ENCODE measurements around the gene ACOT7. TPM values are rescaled to one million over a fixed set of nuclear protein-coding genes. Genes with fewer than 3 reads are reported as not detected.
A peak's percentile ranks its signal among the peaks of the same experiment; 100 is the strongest.

Gene ACOT7
- total RNA-seq, 1 experiment from 2014 or later, result 70.2 TPM

GRCh38 chr1:6303397-6304012 is 90.1 kb downstream of the ACOT7 start:
- POLR2A ChIA-PET (ENCODE audit: unreplicated experiment), result no interaction called here
- H3K9me3 ChIP-seq (ENCODE audit: insufficient read depth, low read depth), result no peaks in the 10 kb centered on the region
- no TSS peak for BruUV-seq (replicated peaks)
- no peaks in the 10 kb centered on the region for H3K9me2 ChIP-seq (ENCODE audit: insufficient read depth)
- intact Hi-C loops (cut with micrococcal nuclease; ENCODE audit: unreplicated experiment), result loop anchor here (5.0 kb wide), 1 partner anchor 41 kb away; the partner anchor contains the start of gene GPR153
- peaks cover 20% of the 10 kb centered on the region for H3K4me1 ChIP-seq (replicated peaks; ENCODE audit: insufficient read depth)
- no peak for DNase-seq
- no peak overlapping the region for H3K27ac ChIP-seq
- CTCF ChIA-PET, result no interaction called here
- TF ChIP-seq CTCF (conservative IDR thresholded peaks at IDR 0.05), result no peak
- no peaks in the 10 kb centered on the region for H3K36me3 ChIP-seq (ENCODE audit: low read depth)
- H3K27me3 ChIP-seq (ENCODE audit: insufficient read depth, low read depth), result no peaks in the 10 kb centered on the region
- H2AFZ ChIP-seq, result no peak overlapping the region
- H3F3A ChIP-seq (ENCODE audit: insufficient read depth, low read depth), result peaks cover 6% of the 10 kb centered on the region; the same call in 1 of the 2 replicates
- H3K4me3 ChIP-seq, result no peak overlapping the region
- no peaks in the 10 kb centered on the region for H3K79me2 ChIP-seq (ENCODE audit: low read depth)
- H4K20me1 ChIP-seq (ENCODE audit: insufficient read depth), result no peaks in the 10 kb centered on the region
- no peak overlapping the region for H3K4me2 ChIP-seq

DNA sequence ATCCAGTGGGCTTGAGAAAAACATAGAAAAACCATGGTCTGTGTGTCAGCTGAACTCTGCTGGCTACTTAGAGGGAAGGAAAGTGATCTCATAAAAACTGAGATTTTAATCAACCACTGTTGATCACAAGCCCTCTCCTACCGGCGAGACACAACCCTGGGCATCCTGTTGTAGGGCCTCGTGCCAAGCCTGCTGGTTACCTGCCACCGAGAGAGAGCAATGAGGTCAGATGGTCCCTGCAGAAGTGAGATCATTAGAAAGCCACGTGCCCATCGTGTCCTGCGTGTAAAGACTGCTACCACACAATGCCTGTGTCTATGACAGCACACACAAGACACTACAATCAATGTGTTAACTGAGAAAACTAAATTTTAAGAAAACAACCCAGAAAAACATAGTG is 91.0 kb downstream of the ACOT7 start:
- Histone ChIP-seq H3K79me2 (ENCODE audit: low read depth) (no peaks in the 10 kb centered on the region), H3K27me3 (ENCODE audit: insufficient read depth, low read depth) (no peaks in the 10 kb centered on the region), H3K4me3 (no peak overlapping the region), H3F3A (ENCODE audit: insufficient read depth, low read depth) (peaks cover 6% of the 10 kb centered on the region; the same call in 1 of the 2 replicates), H3K36me3 (ENCODE audit: low read depth) (no peaks in the 10 kb centered on the region), H3K9me3 (ENCODE audit: insufficient read depth, low read depth) (no peaks in the 10 kb centered on the region), H3K4me2 (no peak overlapping the region), H2AFZ (no peak overlapping the region), H4K20me1 (ENCODE audit: insufficient read depth) (no peaks in the 10 kb centered on the region), H3K27ac (peak overlapping the region; percentile 56; the same call in 1 of the 2 replicates), H3K4me1 (replicated peaks; ENCODE audit: insufficient read depth) (peaks cover 20% of the 10 kb centered on the region), H3K9me2 (ENCODE audit: insufficient read depth) (no peaks in the 10 kb centered on the region)
- DNase-seq, result peak in 1 of 2 experiments; percentile 49
- no TSS peak for BruUV-seq (replicated peaks)
- POLR2A ChIA-PET (ENCODE audit: unreplicated experiment), result no interaction called here
- intact Hi-C loops (cut with micrococcal nuclease; ENCODE audit: unreplicated experiment), result loop anchor here (5.0 kb wide), 1 partner anchor 40 kb away; the partner anchor contains the start of gene GPR153
- no peak for TF ChIP-seq EZH2 (IDR thresholded peaks at IDR 0.05; ENCODE audit: low read depth)
- TF ChIP-seq CTCF (conservative IDR thresholded peaks at IDR 0.05), result no peak
- CTCF ChIA-PET, result no interaction called here

GRCh38 chr1:6301526-6301925 is 92.0 kb downstream of the ACOT7 start:
- Histone ChIP-seq H2AFZ (no peak overlapping the region), H3K27ac (peak overlapping the region; percentile 56; the same call in 1 of the 2 replicates), H3K9me2 (ENCODE audit: insufficient read depth) (no peaks in the 10 kb centered on the region), H3K27me3 (ENCODE audit: insufficient read depth, low read depth) (no peaks in the 10 kb centered on the region), H3K4me1 (replicated peaks; ENCODE audit: insufficient read depth) (peaks cover 20% of the 10 kb centered on the region), H4K20me1 (ENCODE audit: insufficient read depth) (no peaks in the 10 kb centered on the region), H3K9me3 (ENCODE audit: insufficient read depth, low read depth) (no peaks in the 10 kb centered on the region), H3K4me3 (no peak overlapping the region), H3K36me3 (ENCODE audit: low read depth) (no peaks in the 10 kb centered on the region), H3F3A (ENCODE audit: insufficient read depth, low read depth) (peaks cover 6% of the 10 kb centered on the region; the same call in 1 of the 2 replicates), H3K4me2 (peak overlapping the region; percentile 39), H3K79me2 (ENCODE audit: low read depth) (no peaks in the 10 kb centered on the region)
- TF ChIP-seq EZH2 (IDR thresholded peaks at IDR 0.05; ENCODE audit: low read depth) (no peak), CTCF (conservative IDR thresholded peaks at IDR 0.05) (no peak)
- no TSS peak for BruUV-seq (replicated peaks)
- POLR2A ChIA-PET (ENCODE audit: unreplicated experiment), result interaction anchor here (0.7 kb wide), 1 partner anchor 276 kb away, joined by 5 read pairs; no protein-coding TSS in a partner anchor
- intact Hi-C loops (cut with micrococcal nuclease; ENCODE audit: unreplicated experiment), result loop anchor here (2.0 to 5.0 kb wide), 2 partner anchors 15 to 39 kb away; partner anchors contain the start of gene GPR153
- CTCF ChIA-PET, result no interaction called here
- peak; percentile 64 to 71 for DNase-seq
